DND-41 (cell line): ENCODE data around the gene SERBP1.

Experiments used
- ATAC-seq: fragments of 200-7000 bp; cut with Tn5 transposase; 3 replicates; pipeline ENCODE4 v1.9.1; 2021; ENCODE audit warnings: low read depth; ENCODE audit not compliant: insufficient read depth
- DNase-seq: peaks from one replicate; pipeline ENCODE4 v3.0.0-alpha.2; 2020
- H2AFZ ChIP-seq: 2 replicates; pipeline ENCODE4 v1.6.0; 2012; ENCODE audit warnings: low read depth, low read length
- H3K27ac ChIP-seq: 2 replicates; pipeline ENCODE4 v1.5.1; 2012; ENCODE audit warnings: low read length, inconsistent platforms
- H3K27me3 ChIP-seq: fragments of 200-600 bp; sonication (generic); 2 replicates; pipeline ENCODE4 v1.6.0; 2012; ENCODE audit warnings: low read length, mild to moderate bottlenecking, inconsistent platforms; ENCODE audit not compliant: insufficient read depth, poor library complexity
- H3K36me3 ChIP-seq: 2 replicates; pipeline ENCODE4 v1.5.1; 2012; ENCODE audit warnings: low read length, inconsistent platforms; ENCODE audit not compliant: insufficient read depth
- H3K4me1 ChIP-seq: 2 replicates; pipeline ENCODE4 v1.5.1; 2012; ENCODE audit warnings: mild to moderate bottlenecking, low read length; ENCODE audit not compliant: insufficient read depth
- H3K4me2 ChIP-seq: 2 replicates; pipeline ENCODE4 v1.6.0; 2012; ENCODE audit warnings: mild to moderate bottlenecking, moderate library complexity, low read length, inconsistent platforms; ENCODE audit not compliant: insufficient read depth
- H3K4me3 ChIP-seq, 2 experiments: fragments of 200-600 bp in 1 of 2; shearing (Covaris generic) in 1 of 2; 2 replicates each; pipeline ENCODE4 v1.5.1; 2012 to 2016; ENCODE audit warnings: inconsistent platforms in 2 of 2, low read length in 2 of 2, mild to moderate bottlenecking in 2 of 2, low read depth in 1 of 2, moderate library complexity in 1 of 2
- H3K79me2 ChIP-seq: 2 replicates; pipeline ENCODE4 v1.6.0; 2012; ENCODE audit warnings: low read length, inconsistent platforms; ENCODE audit not compliant: insufficient read depth
- H3K9ac ChIP-seq: 2 replicates; pipeline ENCODE4 v1.6.0; 2012; ENCODE audit warnings: low read depth, mild to moderate bottlenecking, inconsistent platforms, low read length, moderate library complexity
- H3K9me3 ChIP-seq: 2 replicates; pipeline ENCODE4 v1.5.1; 2012; ENCODE audit warnings: low read length, moderate library complexity, mild to moderate bottlenecking, inconsistent platforms; ENCODE audit not compliant: insufficient read depth, severe bottlenecking
- H4K20me1 ChIP-seq: 2 replicates; pipeline ENCODE4 v1.6.0; 2012; ENCODE audit warnings: low read length; ENCODE audit not compliant: insufficient read depth
- CTCF ChIP-seq: IDR thresholded peaks from 2 replicates; pipeline ENCODE4 v1.5.1; 2012; ENCODE audit warnings: borderline replicate concordance, low read length, moderate library complexity, mild to moderate bottlenecking; ENCODE audit not compliant: poor library complexity, severe bottlenecking; ENCODE audit errors: extremely low read depth
- EZH2 ChIP-seq: IDR thresholded peaks from 3 replicates; pipeline ENCODE4 v1.6.1; 2012; ENCODE audit warnings: borderline replicate concordance, low read depth, mild to moderate bottlenecking, moderate library complexity, low read length, inconsistent platforms; ENCODE audit not compliant: severe bottlenecking

SERBP1 gene

GRCh38 chr1:67436511-67437055 is 6.4 kb upstream of the SERBP1 start:
- no peaks in the 10 kb centered on the region for H4K20me1 ChIP-seq
- no peaks in the 10 kb centered on the region for H3K27me3 ChIP-seq
- H3K79me2 ChIP-seq, result peaks cover 4% of the 10 kb centered on the region; the same call in 1 of the 2 replicates
- H3K4me3 ChIP-seq, result no peak overlapping the region
- DNase-seq (no peak), ATAC-seq (no peak)
- H3K4me2 ChIP-seq, result no peak overlapping the region
- no peak overlapping the region for H3K9ac ChIP-seq
- no peaks in the 10 kb centered on the region for H3K9me3 ChIP-seq
- no peak for TF ChIP-seq EZH2
- no peak for TF ChIP-seq CTCF
- H3K27ac ChIP-seq, result no peak overlapping the region
- no peak overlapping the region for H2AFZ ChIP-seq
- no peaks in the 10 kb centered on the region for H3K36me3 ChIP-seq
- H3K4me1 ChIP-seq, result peaks cover 13% of the 10 kb centered on the region

- H3K9ac ChIP-seq, result no peak overlapping the region
- no peaks in the 10 kb centered on the region for H3K9me3 ChIP-seq
- no peak for TF ChIP-seq EZH2
- TF ChIP-seq CTCF, result no peak
- peaks cover 17% of the 10 kb centered on the region for H3K79me2 ChIP-seq
- H3K4me1 ChIP-seq, result peaks cover 11% of the 10 kb centered on the region
- H4K20me1 ChIP-seq, result peaks cover 2% of the 10 kb centered on the region
- H2AFZ ChIP-seq, result no peak overlapping the region
- H3K36me3 ChIP-seq, result peaks cover 3% of the 10 kb centered on the region; the same call in 1 of the 2 replicates
- H3K4me2 ChIP-seq, result no peak overlapping the region
- H3K27me3 ChIP-seq, result no peaks in the 10 kb centered on the region
- ATAC-seq (no peak), DNase-seq (no peak)
- H3K4me3 ChIP-seq, result no peak overlapping the region
- H3K27ac ChIP-seq, result no peak overlapping the region
Observed at GRCh38 chr1:67434491-67434890, 4.3 kb upstream of the SERBP1 start.

GRCh38 chr1:67433837-67434236 is 3.6 kb upstream of the SERBP1 start:
- DNase-seq (no peak), ATAC-seq (no peak)
- Histone ChIP-seq H2AFZ (no peak overlapping the region), H3K27ac (no peak overlapping the region), H4K20me1 (peaks cover 9% of the 10 kb centered on the region), H3K9me3 (no peaks in the 10 kb centered on the region), H3K9ac (no peak overlapping the region), H3K79me2 (peaks cover 24% of the 10 kb centered on the region), H3K4me3 (no peak overlapping the region), H3K36me3 (peaks cover 9% of the 10 kb centered on the region), H3K4me2 (no peak overlapping the region), H3K27me3 (no peaks in the 10 kb centered on the region), H3K4me1 (peaks cover 11% of the 10 kb centered on the region)
- no peak for TF ChIP-seq EZH2
- TF ChIP-seq CTCF, result no peak

GRCh38 chr1:67432745-67433144 is 2.5 kb upstream of the SERBP1 start:
- Histone ChIP-seq H3K4me2 (no peak overlapping the region), H3K4me1 (peaks cover 18% of the 10 kb centered on the region)
- ATAC-seq, result no peak

More at GRCh38 chr1:67432745-67433144, 2.5 kb upstream of the SERBP1 start:
- H3K27ac ChIP-seq, result no peak overlapping the region
- H3K36me3 ChIP-seq, result peaks cover 20% of the 10 kb centered on the region
- no peak for TF ChIP-seq CTCF
- H3K27me3 ChIP-seq, result no peaks in the 10 kb centered on the region
- no peak overlapping the region for H2AFZ ChIP-seq
- H3K9me3 ChIP-seq, result no peaks in the 10 kb centered on the region
- DNase-seq, result no peak
- H3K79me2 ChIP-seq, result peaks cover 35% of the 10 kb centered on the region
- no peak overlapping the region for H3K4me3 ChIP-seq
- H4K20me1 ChIP-seq, result peaks cover 20% of the 10 kb centered on the region
- no peak overlapping the region for H3K9ac ChIP-seq
